SK-N-SH (cell line): ENCODE measurements around the gene SLC35C1. TPM values are rescaled to one million over a fixed set of nuclear protein-coding genes. Genes with fewer than 3 reads are reported as not detected.

Experiments
- CTCF ChIA-PET: fragments of 300-600, 350-600 bp; formaldehyde crosslinking; extraction: SDS; loops from one replicate; lab custom pipeline; 2021; lab: Yijun Ruan, JAX
- POLR2A ChIA-PET: fragments of 350-600 bp; sonication (Branson Sonifier 250); formaldehyde crosslinking; extraction: SDS; loops from one replicate; lab custom pipeline; 2020; ENCODE audit warnings: antibody characterized with exemption, inconsistent platforms; lab: Yijun Ruan, JAX
- DNase-seq: peaks from one replicate; pipeline ENCODE4 v3.0.0; 2012
- H2AFZ ChIP-seq: fragments of 200-600 bp; sonication (generic); 2 replicates; pipeline ENCODE4 v1.8.1; 2016; ENCODE audit warnings: antibody characterized with exemption, mild to moderate bottlenecking, low read depth
- H3F3A ChIP-seq: fragments of 200-600 bp; sonication (generic); replicated peaks from 2 replicates; pipeline ENCODE3; 2016; ENCODE audit warnings: antibody characterized with exemption, mild to moderate bottlenecking; ENCODE audit not compliant: insufficient read depth
- H3K27ac ChIP-seq, 2 experiments: fragments of 200-500 bp in 1 of 2; fragments of 200-600 bp in 1 of 2; sonication (Bioruptor generic) in 1 of 2; sonication (generic), shearing (Covaris generic) in 1 of 2; 2 replicates each; pipeline versions ENCODE4 v1.5.1 to v1.6.1; 2014 to 2016; ENCODE audit warnings: low read depth in 2 of 2, inconsistent platforms in 1 of 2, low read length in 1 of 2, mild to moderate bottlenecking in 1 of 2, mixed read lengths in 1 of 2
- H3K27me3 ChIP-seq: fragments of 200-600 bp; sonication (generic), shearing (Covaris generic); 2 replicates; pipeline ENCODE4 v1.6.1; 2016; ENCODE audit warnings: mixed run types; ENCODE audit not compliant: insufficient read depth
- H3K36me3 ChIP-seq, 2 experiments: fragments of 200-500 bp in 1 of 2; fragments of 200-600 bp in 1 of 2; sonication (Bioruptor generic) in 1 of 2; sonication (generic) in 1 of 2; replicated peaks in 1 of 2; 2 replicates each; pipeline versions ENCODE3 to v1.5.1; 2014 to 2016; ENCODE audit warnings: low read length in 1 of 2, mild to moderate bottlenecking in 1 of 2; ENCODE audit not compliant: insufficient read depth in 2 of 2, control insufficient read depth in 1 of 2
- H3K4me1 ChIP-seq, 2 experiments: fragments of 200-500 bp in 1 of 2; fragments of 200-600 bp in 1 of 2; sonication (Bioruptor generic) in 1 of 2; sonication (generic), shearing (Covaris generic) in 1 of 2; 2 replicates each; pipeline versions ENCODE4 v1.5.1 to v1.6.1; 2014 to 2016; ENCODE audit warnings: low read depth in 1 of 2, low read length in 1 of 2, mixed run types in 1 of 2; ENCODE audit not compliant: insufficient read depth in 2 of 2, control insufficient read depth in 1 of 2
- H3K4me2 ChIP-seq: fragments of 200-600 bp; sonication (generic), shearing (Covaris generic); 2 replicates; pipeline ENCODE4 v1.6.1; 2017; ENCODE audit warnings: mixed run types
- H3K4me3 ChIP-seq, 2 experiments: fragments of 200-500 bp in 1 of 2; fragments of 200-600 bp in 1 of 2; sonication (Bioruptor generic) in 1 of 2; sonication (generic), shearing (Covaris generic) in 1 of 2; 2 replicates each; pipeline versions ENCODE4 v1.5.1 to v1.8.1; 2014 to 2016; ENCODE audit warnings: low read depth in 2 of 2, inconsistent platforms in 1 of 2, low read length in 1 of 2, mild to moderate bottlenecking in 1 of 2, mixed read lengths in 1 of 2, moderate library complexity in 1 of 2
- H3K79me2 ChIP-seq: fragments of 200-600 bp; sonication (generic); 2 replicates; pipeline ENCODE4 v1.8.1; 2017; ENCODE audit warnings: mild to moderate bottlenecking; ENCODE audit not compliant: insufficient read depth
- H3K9ac ChIP-seq: fragments of 200-600 bp; sonication (generic); 2 replicates; pipeline ENCODE4 v1.6.1; 2017; ENCODE audit warnings: mixed run types
- H3K9me2 ChIP-seq: fragments of 200-600 bp; sonication (generic); 2 replicates; pipeline ENCODE4 v1.6.1; 2017; ENCODE audit warnings: mixed run types
- H3K9me3 ChIP-seq: fragments of 200-600 bp; sonication (generic); 2 replicates; pipeline ENCODE4 v1.6.1; 2017; ENCODE audit warnings: mixed run types, mild to moderate bottlenecking, moderate library complexity
- H4K20me1 ChIP-seq: fragments of 200-600 bp; sonication (generic); 2 replicates; pipeline ENCODE4 v1.6.1; 2017; ENCODE audit warnings: mild to moderate bottlenecking, mixed run types; ENCODE audit not compliant: insufficient read depth
- EP300 ChIP-seq, 2 experiments: IDR thresholded peaks; 2 replicates each; pipeline versions ENCODE4 v1.4.0 to v1.6.1; 2012; ENCODE audit warnings: borderline replicate concordance in 1 of 2, low read depth in 1 of 2, low read length in 1 of 2
- MEF2A ChIP-seq: IDR thresholded peaks from 2 replicates; pipeline ENCODE4 v1.4.0; 2012; ENCODE audit warnings: low read depth, borderline replicate concordance
- NFIC ChIP-seq: IDR thresholded peaks from 2 replicates; pipeline ENCODE4 v1.4.0; 2012; ENCODE audit warnings: borderline replicate concordance
- NRF1 ChIP-seq: IDR thresholded peaks from 2 replicates; pipeline ENCODE4 v1.6.1; 2012; ENCODE audit warnings: low read depth, mild to moderate bottlenecking, low read length
- RXRA ChIP-seq: IDR thresholded peaks from 2 replicates; pipeline ENCODE4 v1.4.0; 2012; ENCODE audit warnings: low read depth, mild to moderate bottlenecking, borderline replicate concordance
- SMC3 ChIP-seq: IDR thresholded peaks from 2 replicates; pipeline ENCODE4 v1.6.1; 2012; ENCODE audit warnings: low read depth, low read length, improper control_type of control experiment
- TEAD4 ChIP-seq: IDR thresholded peaks from 2 replicates; pipeline ENCODE4 v1.4.0; 2012; ENCODE audit warnings: mild to moderate bottlenecking, borderline replicate concordance; ENCODE audit not compliant: insufficient read depth
- YY1 ChIP-seq: IDR thresholded peaks from 2 replicates; pipeline ENCODE4 v1.4.0; 2012; ENCODE audit warnings: low read depth, mild to moderate bottlenecking
- WGBS: methylation state at CpG from one replicate; pipeline ENCODE4 v1.1.6; 2017; ENCODE audit warnings: low lambda C conversion rate; 5-methylcytosine and 5-hydroxymethylcytosine counted together
- polyA plus RNA-seq, 3 experiments: library from polyadenylated mRNA; depleted of rRNA; stranded (reverse); fragments of >200 nt; gene quantifications; 2 replicates each; pipeline ENCODE4 v1.2.3, GENCODE V29; 2012
- TF ChIP-seq, protein P1 (sequence below): fragments of 150-350 bp; IDR thresholded peaks from 2 replicates; pipeline ENCODE4 v1.6.1; 2016; ENCODE audit warnings: mild to moderate bottlenecking, low read depth, low read length
- TF ChIP-seq, protein P2 (sequence below): IDR thresholded peaks from 2 replicates; pipeline ENCODE4 v1.6.1; 2012; ENCODE audit warnings: mild to moderate bottlenecking, low read depth, low read length, moderate library complexity

SLC35C1 gene
- polyA plus RNA-seq, 1 of the 3 experiments (the other 2 are of a cell fraction) = 6.2 TPM

DNA sequence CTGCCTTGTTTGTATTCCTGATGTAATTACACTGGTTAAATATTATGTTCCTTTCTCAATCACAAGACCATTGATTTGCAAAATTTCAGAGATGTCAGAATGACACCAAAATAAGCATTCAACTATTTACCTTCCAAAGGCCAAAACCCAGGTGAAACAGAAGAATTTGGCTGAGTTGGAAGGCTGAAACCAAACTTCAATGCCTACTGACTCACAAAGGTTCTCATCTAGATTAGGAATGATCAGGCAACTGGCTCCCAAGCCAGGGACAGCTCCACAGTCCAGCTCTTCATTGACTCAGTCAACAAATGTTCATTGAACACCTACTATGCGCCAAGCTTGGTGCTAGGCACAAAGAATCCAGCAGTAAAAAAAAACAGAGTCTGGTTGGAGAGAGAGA is 13.4 kb upstream of the SLC35C1 start:
- no peak for DNase-seq
- ChIA-PET POLR2A (no interaction called here), CTCF (interaction anchor here (1.2 kb wide), 1 partner anchor 20 kb away, joined by 3 read pairs; no protein-coding TSS in a partner anchor)
- Histone ChIP-seq H3F3A (no peaks in the 10 kb centered on the region), H3K4me2 (no peak overlapping the region), H3K9me3 (peaks cover 4% of the 10 kb centered on the region), H3K4me1 (no peaks in the 10 kb centered on the region), H3K27ac (no peak overlapping the region), H3K27me3 (peaks cover 5% of the 10 kb centered on the region; the same call in 1 of the 2 replicates), H3K36me3 (no peaks in the 10 kb centered on the region), H3K9ac (no peak overlapping the region), H3K9me2 (no peaks in the 10 kb centered on the region), H3K4me3 (no peak overlapping the region), H3K79me2 (no peaks in the 10 kb centered on the region), H4K20me1 (no peaks in the 10 kb centered on the region), H2AFZ (no peak overlapping the region)
- no peak for TF ChIP-seq YY1
- TF ChIP-seq, protein P1, sequence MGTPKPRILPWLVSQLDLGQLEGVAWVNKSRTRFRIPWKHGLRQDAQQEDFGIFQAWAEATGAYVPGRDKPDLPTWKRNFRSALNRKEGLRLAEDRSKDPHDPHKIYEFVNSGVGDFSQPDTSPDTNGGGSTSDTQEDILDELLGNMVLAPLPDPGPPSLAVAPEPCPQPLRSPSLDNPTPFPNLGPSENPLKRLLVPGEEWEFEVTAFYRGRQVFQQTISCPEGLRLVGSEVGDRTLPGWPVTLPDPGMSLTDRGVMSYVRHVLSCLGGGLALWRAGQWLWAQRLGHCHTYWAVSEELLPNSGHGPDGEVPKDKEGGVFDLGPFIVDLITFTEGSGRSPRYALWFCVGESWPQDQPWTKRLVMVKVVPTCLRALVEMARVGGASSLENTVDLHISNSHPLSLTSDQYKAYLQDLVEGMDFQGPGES = no peak
- no peak for TF ChIP-seq NFIC
- TF ChIP-seq EP300 (IDR thresholded peaks at IDR 0.05; ENCODE audit: borderline replicate concordance in 1 of 2, low read depth in 1 of 2, low read length in 1 of 2) = no peak
- TF ChIP-seq MEF2A = no peak
- no peak for TF ChIP-seq NRF1
- no peak for TF ChIP-seq SMC3
- no peak for TF ChIP-seq TEAD4
- 35% methylated on average over 1 of the region's 1 CpG for WGBS

DNA sequence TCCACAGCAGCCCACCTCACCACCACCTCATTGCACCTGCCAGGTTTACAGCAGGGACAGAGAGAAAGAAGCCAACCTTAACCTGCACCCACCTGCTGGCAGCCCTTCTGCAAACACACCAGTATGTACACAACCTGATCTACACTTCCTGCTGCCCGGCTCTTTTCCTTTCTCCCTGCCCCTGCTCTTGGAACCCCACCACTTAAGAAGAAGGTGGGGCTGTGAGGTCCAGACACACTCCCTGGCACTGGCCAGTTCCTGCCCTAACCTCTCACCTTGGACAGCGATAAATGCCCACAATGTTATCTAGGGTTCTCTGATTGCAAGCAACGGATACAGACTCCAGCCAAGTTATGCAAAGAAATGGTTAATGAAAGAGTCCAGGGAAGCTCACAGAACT is 10.8 kb upstream of the SLC35C1 start:
- no peaks in the 10 kb centered on the region for H3K79me2 ChIP-seq
- no peak overlapping the region for H3K27ac ChIP-seq
- no peaks in the 10 kb centered on the region for H3K4me1 ChIP-seq
- no peaks in the 10 kb centered on the region for H3K36me3 ChIP-seq
- no peak for TF ChIP-seq RXRA
- TF ChIP-seq, protein P2, sequence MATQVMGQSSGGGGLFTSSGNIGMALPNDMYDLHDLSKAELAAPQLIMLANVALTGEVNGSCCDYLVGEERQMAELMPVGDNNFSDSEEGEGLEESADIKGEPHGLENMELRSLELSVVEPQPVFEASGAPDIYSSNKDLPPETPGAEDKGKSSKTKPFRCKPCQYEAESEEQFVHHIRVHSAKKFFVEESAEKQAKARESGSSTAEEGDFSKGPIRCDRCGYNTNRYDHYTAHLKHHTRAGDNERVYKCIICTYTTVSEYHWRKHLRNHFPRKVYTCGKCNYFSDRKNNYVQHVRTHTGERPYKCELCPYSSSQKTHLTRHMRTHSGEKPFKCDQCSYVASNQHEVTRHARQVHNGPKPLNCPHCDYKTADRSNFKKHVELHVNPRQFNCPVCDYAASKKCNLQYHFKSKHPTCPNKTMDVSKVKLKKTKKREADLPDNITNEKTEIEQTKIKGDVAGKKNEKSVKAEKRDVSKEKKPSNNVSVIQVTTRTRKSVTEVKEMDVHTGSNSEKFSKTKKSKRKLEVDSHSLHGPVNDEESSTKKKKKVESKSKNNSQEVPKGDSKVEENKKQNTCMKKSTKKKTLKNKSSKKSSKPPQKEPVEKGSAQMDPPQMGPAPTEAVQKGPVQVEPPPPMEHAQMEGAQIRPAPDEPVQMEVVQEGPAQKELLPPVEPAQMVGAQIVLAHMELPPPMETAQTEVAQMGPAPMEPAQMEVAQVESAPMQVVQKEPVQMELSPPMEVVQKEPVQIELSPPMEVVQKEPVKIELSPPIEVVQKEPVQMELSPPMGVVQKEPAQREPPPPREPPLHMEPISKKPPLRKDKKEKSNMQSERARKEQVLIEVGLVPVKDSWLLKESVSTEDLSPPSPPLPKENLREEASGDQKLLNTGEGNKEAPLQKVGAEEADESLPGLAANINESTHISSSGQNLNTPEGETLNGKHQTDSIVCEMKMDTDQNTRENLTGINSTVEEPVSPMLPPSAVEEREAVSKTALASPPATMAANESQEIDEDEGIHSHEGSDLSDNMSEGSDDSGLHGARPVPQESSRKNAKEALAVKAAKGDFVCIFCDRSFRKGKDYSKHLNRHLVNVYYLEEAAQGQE = peak; percentile 75
- H3K4me3 ChIP-seq = no peak overlapping the region
- H3K4me2 ChIP-seq = no peak overlapping the region
- H3K9ac ChIP-seq = no peak overlapping the region
- H2AFZ ChIP-seq = no peak overlapping the region
- 58% methylated on average over 3 of the region's 3 CpGs for WGBS
- POLR2A ChIA-PET = no interaction called here
- no peaks in the 10 kb centered on the region for H3K9me2 ChIP-seq
- H3K27me3 ChIP-seq = peaks cover 2% of the 10 kb centered on the region; the same call in 1 of the 2 replicates
- no peaks in the 10 kb centered on the region for H3F3A ChIP-seq
- no peak for DNase-seq
- CTCF ChIA-PET = interaction anchor here (0.7 to 1.9 kb wide), 3 partner anchors 23 to 454 kb away, joined by 3 to 7 read pairs (median 3); no protein-coding TSS in a partner anchor
- no peaks in the 10 kb centered on the region for H4K20me1 ChIP-seq
- no peaks in the 10 kb centered on the region for H3K9me3 ChIP-seq
